IMR-90 (cell line): ENCODE data around the gene KCNN4. TPM values are rescaled to one million over a fixed set of nuclear protein-coding genes. Genes with fewer than 3 reads are reported as not detected.

Experiments
- ATAC-seq: fragments of 200-7000 bp; cut with Tn5 transposase; 2 replicates; pipeline ENCODE4 v1.9.1; 2020; ENCODE audit warnings: low read depth, mild to moderate bottlenecking, moderate library complexity
- BruUV-seq: library from RNA; stranded (reverse); fragments of 400-500 nt; replicated peaks from 2 replicates; lab custom pipeline; 2021; lab: Mats Ljungman, UMichigan
- CTCF ChIA-PET: fragments of 300-600 bp; formaldehyde crosslinking; extraction: SDS; loops from one replicate; lab custom pipeline; 2021; ENCODE audit warnings: antibody characterized with exemption; lab: Yijun Ruan, JAX
- POLR2A ChIA-PET: fragments of 300-600 bp; sonication (Branson Sonifier 250); formaldehyde crosslinking; loops from one replicate; lab custom pipeline; 2022; ENCODE audit warnings: antibody characterized with exemption; ENCODE audit not compliant: unreplicated experiment; lab: Charles Lee
- DNase-seq: peaks from one replicate; pipeline ENCODE4 v3.0.0; 2013
- H2AFZ ChIP-seq: replicated peaks from 2 replicates; pipeline ENCODE3; 2013; ENCODE audit warnings: low read length, mild to moderate bottlenecking; ENCODE audit not compliant: poor library complexity
- H2AK5ac ChIP-seq: 2 replicates; pipeline ENCODE4 v1.6.1; 2013; ENCODE audit warnings: low read depth, low read length, inconsistent platforms
- H2AK9ac ChIP-seq: replicated peaks from 2 replicates; pipeline ENCODE3; 2013; ENCODE audit warnings: mild to moderate bottlenecking, low read depth, low read length, moderate library complexity; ENCODE audit not compliant: poor library complexity
- H2BK120ac ChIP-seq: 2 replicates; pipeline ENCODE4 v1.6.1; 2013; ENCODE audit warnings: low read depth, low read length, inconsistent platforms
- H2BK15ac ChIP-seq: 3 replicates; pipeline ENCODE4 v1.6.1; 2013; ENCODE audit warnings: low read depth, low read length, inconsistent platforms
- H2BK20ac ChIP-seq: 2 replicates; pipeline ENCODE4 v1.6.1; 2013; ENCODE audit warnings: low read depth, mild to moderate bottlenecking, inconsistent platforms, low read length, moderate library complexity
- H2BK5ac ChIP-seq: 2 replicates; pipeline ENCODE4 v1.6.1; 2013; ENCODE audit warnings: mild to moderate bottlenecking, low read depth, low read length, inconsistent platforms; ENCODE audit not compliant: poor library complexity, severe bottlenecking
- H3K14ac ChIP-seq: replicated peaks from 2 replicates; pipeline ENCODE4 v1.6.1; 2013; ENCODE audit warnings: low read depth, low read length, inconsistent platforms
- H3K18ac ChIP-seq: 2 replicates; pipeline ENCODE4 v1.6.1; 2013; ENCODE audit warnings: low read depth, low read length, control low read depth
- H3K23ac ChIP-seq: 2 replicates; pipeline ENCODE4 v1.6.1; 2013; ENCODE audit warnings: low read depth, low read length, inconsistent platforms
- H3K27ac ChIP-seq: 2 replicates; pipeline ENCODE4 v1.5.1; 2013; ENCODE audit warnings: mild to moderate bottlenecking, control low read depth, low read length; ENCODE audit not compliant: insufficient read depth
- H3K27me3 ChIP-seq: 2 replicates; pipeline ENCODE4 v1.6.1; 2013; ENCODE audit warnings: low read length; ENCODE audit not compliant: control insufficient read depth, insufficient read depth
- H3K36me3 ChIP-seq: 2 replicates; pipeline ENCODE4 v1.6.1; 2013; ENCODE audit warnings: low read length, mixed read lengths; ENCODE audit not compliant: control insufficient read depth, insufficient read depth
- H3K4ac ChIP-seq: 2 replicates; pipeline ENCODE4 v1.6.1; 2013; ENCODE audit warnings: low read depth, low read length, inconsistent platforms
- H3K4me1 ChIP-seq: 2 replicates; pipeline ENCODE4 v1.6.1; 2013; ENCODE audit warnings: low read length, mixed read lengths; ENCODE audit not compliant: control insufficient read depth, insufficient read depth
- H3K4me2 ChIP-seq: 2 replicates; pipeline ENCODE4 v1.6.1; 2013; ENCODE audit warnings: low read depth, mild to moderate bottlenecking, control low read depth, low read length, moderate library complexity
- H3K4me3 ChIP-seq: 2 replicates; pipeline ENCODE4 v1.5.1; 2013; ENCODE audit warnings: low read depth, mild to moderate bottlenecking, control low read depth, low read length, moderate library complexity; ENCODE audit not compliant: insufficient read depth
- H3K56ac ChIP-seq: 2 replicates; pipeline ENCODE4 v1.6.1; 2013; ENCODE audit warnings: low read length, inconsistent platforms; ENCODE audit not compliant: insufficient read depth; ENCODE audit errors: extremely low read depth
- H3K79me1 ChIP-seq, 2 experiments: 2 replicates each; pipeline ENCODE4 v1.6.1; 2013; ENCODE audit warnings: low read length in 2 of 2, inconsistent platforms in 1 of 2, low read depth in 1 of 2
- H3K9ac ChIP-seq: 2 replicates; pipeline ENCODE4 v1.6.1; 2013; ENCODE audit warnings: low read depth, low read length, control low read depth
- H3K9me1 ChIP-seq: 2 replicates; pipeline ENCODE4 v1.6.1; 2013; ENCODE audit warnings: low read length, inconsistent platforms; ENCODE audit not compliant: insufficient read depth
- H3K9me3 ChIP-seq: 2 replicates; pipeline ENCODE4 v1.6.1; 2013; ENCODE audit warnings: low read length; ENCODE audit not compliant: control insufficient read depth, insufficient read depth
- H4K20me1 ChIP-seq: 2 replicates; pipeline ENCODE4 v1.6.1; 2013; ENCODE audit warnings: low read length, inconsistent platforms; ENCODE audit not compliant: insufficient read depth
- H4K5ac ChIP-seq: 2 replicates; pipeline ENCODE4 v1.6.1; 2013; ENCODE audit warnings: mild to moderate bottlenecking, low read depth, low read length, control low read depth
- H4K8ac ChIP-seq, 2 experiments: 2 replicates each; pipeline ENCODE4 v1.6.1; 2013; ENCODE audit warnings: low read depth in 2 of 2, low read length in 2 of 2, control low read depth in 1 of 2, inconsistent platforms in 1 of 2
- H4K91ac ChIP-seq: 2 replicates; pipeline ENCODE4 v1.6.1; 2013; ENCODE audit warnings: low read depth, low read length, inconsistent platforms; ENCODE audit not compliant: insufficient read depth
- BHLHE40 ChIP-seq: fragments of 150-350 bp; IDR thresholded peaks from 2 replicates; pipeline ENCODE4 v1.6.1; 2016; ENCODE audit warnings: mild to moderate bottlenecking, low read depth, low read length
- MAZ ChIP-seq: IDR thresholded peaks from 2 replicates; pipeline ENCODE4 v1.6.1; 2012; ENCODE audit warnings: low read depth, mild to moderate bottlenecking, low read length, improper control_type of control experiment, moderate library complexity, borderline replicate concordance
- POLR2A ChIP-seq: IDR thresholded peaks from 2 replicates; pipeline ENCODE4 v1.6.1; 2012; ENCODE audit warnings: mild to moderate bottlenecking, low read depth, low read length
- RFX5 ChIP-seq: IDR thresholded peaks from 2 replicates; pipeline ENCODE4 v1.8.0; 2012; ENCODE audit warnings: low read depth, mild to moderate bottlenecking, low read length, moderate library complexity
- WGBS, 2 experiments: methylation state at CpG; one replicate each; pipeline versions ENCODE4 v1.1.5 to v1.1.7; 2013; ENCODE audit warnings: missing lambda C conversion rate in 2 of 2; ENCODE audit not compliant: insufficient read length in 1 of 2; ENCODE audit errors: extremely low coverage in 2 of 2; 5-methylcytosine and 5-hydroxymethylcytosine counted together
- dilution Hi-C: fragments of 300-500 bp; cut with HindIII; formaldehyde crosslinking; loops from one replicate; pipeline ENCODE4 v1.14.3; 2018; ENCODE audit warnings: low sequenced_read_pairs; ENCODE audit not compliant: unreplicated experiment
- in situ Hi-C: fragments of 300-500 bp; cut with MboI; formaldehyde crosslinking; loops from 3 replicates; pipeline ENCODE4 v1.14.3; 2019; ENCODE audit warnings: low sequenced_read_pairs, inconsistent platforms, mixed read lengths
- intact Hi-C: fragments of 100-400 bp; cut with micrococcal nuclease; formaldehyde crosslinking; loops from 2 replicates; pipeline ENCODE4 v1.10.0; 2022
- polyA plus RNA-seq, 3 experiments: library from polyadenylated mRNA; depleted of rRNA; stranded (reverse); fragments of >200 nt; gene quantifications; 2 replicates each; pipeline ENCODE4 v1.2.3, GENCODE V29; 2012; ENCODE audit warnings: low replicate concordance in 1 of 3
- total RNA-seq: library from RNA; depleted of rRNA; stranded (reverse); fragments of >200 nt; gene quantifications from 2 replicates; pipeline ENCODE4 v1.2.3, GENCODE V29; 2012
- TF ChIP-seq, protein P1 (sequence below): conservative IDR thresholded peaks from 2 replicates; pipeline ENCODE4 v1.5.1; 2012; ENCODE audit warnings: mild to moderate bottlenecking, low read depth, low read length, improper control_type of control experiment

Gene KCNN4
- total and polyA plus RNA-seq, 2 of the 4 experiments (the other 2 are of a cell fraction), result 0.54 to 0.99 TPM

GRCh38 chr19:43767818-43768217, 13.0 kb downstream of the KCNN4 start:
- H4K5ac ChIP-seq, result no peak overlapping the region
- peaks cover 0 to 11% of the 10 kb centered on the region in 2 experiments; a peak in 2 of 4 replicates for H3K79me1 ChIP-seq
- TF ChIP-seq, protein P1, sequence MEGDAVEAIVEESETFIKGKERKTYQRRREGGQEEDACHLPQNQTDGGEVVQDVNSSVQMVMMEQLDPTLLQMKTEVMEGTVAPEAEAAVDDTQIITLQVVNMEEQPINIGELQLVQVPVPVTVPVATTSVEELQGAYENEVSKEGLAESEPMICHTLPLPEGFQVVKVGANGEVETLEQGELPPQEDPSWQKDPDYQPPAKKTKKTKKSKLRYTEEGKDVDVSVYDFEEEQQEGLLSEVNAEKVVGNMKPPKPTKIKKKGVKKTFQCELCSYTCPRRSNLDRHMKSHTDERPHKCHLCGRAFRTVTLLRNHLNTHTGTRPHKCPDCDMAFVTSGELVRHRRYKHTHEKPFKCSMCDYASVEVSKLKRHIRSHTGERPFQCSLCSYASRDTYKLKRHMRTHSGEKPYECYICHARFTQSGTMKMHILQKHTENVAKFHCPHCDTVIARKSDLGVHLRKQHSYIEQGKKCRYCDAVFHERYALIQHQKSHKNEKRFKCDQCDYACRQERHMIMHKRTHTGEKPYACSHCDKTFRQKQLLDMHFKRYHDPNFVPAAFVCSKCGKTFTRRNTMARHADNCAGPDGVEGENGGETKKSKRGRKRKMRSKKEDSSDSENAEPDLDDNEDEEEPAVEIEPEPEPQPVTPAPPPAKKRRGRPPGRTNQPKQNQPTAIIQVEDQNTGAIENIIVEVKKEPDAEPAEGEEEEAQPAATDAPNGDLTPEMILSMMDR, result no peak
- TF ChIP-seq RFX5 (no peak), POLR2A (no peak), MAZ (no peak), BHLHE40 (no peak)
- intact Hi-C loops (no loop called here), in situ Hi-C loops (no loop called here), dilution Hi-C loops (no loop called here)
- WGBS, 2 experiments, result no CpG with 5 or more reads among the region's 1 CpG
- H3K36me3 ChIP-seq, result no peaks in the 10 kb centered on the region
- H2BK120ac ChIP-seq, result no peak overlapping the region
- H3K4ac ChIP-seq, result no peak overlapping the region
- H2BK5ac ChIP-seq, result no peak overlapping the region
- H3K56ac ChIP-seq, result no peak overlapping the region
- H3K27me3 ChIP-seq, result 0 out of 2 replicates have a peak, but pooled peaks cover 2% of the 10 kb centered on the region
- POLR2A ChIA-PET, result no interaction called here
- no peak overlapping the region for H3K14ac ChIP-seq
- no peak overlapping the region for H4K91ac ChIP-seq
- H3K27ac ChIP-seq, result no peak overlapping the region
- H2AK5ac ChIP-seq, result no peak overlapping the region
- no peak overlapping the region for H2BK15ac ChIP-seq
- H3K9ac ChIP-seq, result no peak overlapping the region
- no peak for ATAC-seq
- CTCF ChIA-PET, result interaction anchor here (0.5 kb wide), 1 partner anchor 25 kb away, joined by 4 read pairs; no protein-coding TSS in a partner anchor
- H3K9me3 ChIP-seq, result no peaks in the 10 kb centered on the region
- no peak overlapping the region for H2BK20ac ChIP-seq
- H3K9me1 ChIP-seq, result peaks cover 25% of the 10 kb centered on the region
- no TSS peak for BruUV-seq
- no peaks in the 10 kb centered on the region; the same call in 1 of the 2 replicates for H4K20me1 ChIP-seq
- H3K4me3 ChIP-seq, result no peak overlapping the region
- H4K8ac ChIP-seq, result no peak overlapping the region
- no peak overlapping the region for H3K23ac ChIP-seq
- no peak overlapping the region for H2AK9ac ChIP-seq
- H3K4me1 ChIP-seq, result peaks cover 14% of the 10 kb centered on the region
- no peak for DNase-seq
- no peak overlapping the region for H2AFZ ChIP-seq
- no peak overlapping the region for H3K18ac ChIP-seq
- H3K4me2 ChIP-seq, result no peak overlapping the region
